Stimulated activated CD4-positive, alpha-beta T cell treated with anti-CD3 and anti-CD28 coated beads, Interleukin-4, amount 100 ng/mL, for 24 hours (primary cell): ENCODE data around the gene SCEL.
A peak's percentile ranks its signal among the peaks of the same experiment; 100 is the strongest.
"Not testable (repeated sequence)": the region's sequence is repeated elsewhere in the genome, so short reads cannot be mapped to it uniquely, and the experiment has no call there.

Experiments used
- DNase-seq: peaks from one replicate; pipeline ENCODE4 v3.0.0-alpha.2; 2020

Gene SCEL, protein sequence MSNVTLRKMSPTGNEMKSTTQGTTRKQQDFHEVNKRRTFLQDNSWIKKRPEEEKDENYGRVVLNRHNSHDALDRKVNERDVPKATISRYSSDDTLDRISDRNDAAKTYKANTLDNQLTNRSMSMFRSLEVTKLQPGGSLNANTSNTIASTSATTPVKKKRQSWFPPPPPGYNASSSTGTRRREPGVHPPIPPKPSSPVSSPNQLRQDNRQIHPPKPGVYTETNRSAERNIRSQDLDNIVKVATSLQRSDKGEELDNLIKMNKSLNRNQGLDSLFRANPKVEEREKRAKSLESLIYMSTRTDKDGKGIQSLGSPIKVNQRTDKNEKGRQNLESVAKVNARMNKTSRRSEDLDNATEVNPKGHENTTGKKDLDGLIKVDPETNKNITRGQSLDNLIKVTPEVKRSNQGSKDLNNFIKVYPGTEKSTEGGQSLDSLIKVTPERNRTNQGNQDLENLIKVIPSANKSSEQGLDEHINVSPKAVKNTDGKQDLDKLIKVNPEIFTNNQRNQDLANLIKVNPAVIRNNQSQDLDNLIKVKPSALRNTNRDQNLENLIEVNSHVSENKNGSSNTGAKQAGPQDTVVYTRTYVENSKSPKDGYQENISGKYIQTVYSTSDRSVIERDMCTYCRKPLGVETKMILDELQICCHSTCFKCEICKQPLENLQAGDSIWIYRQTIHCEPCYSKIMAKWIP

DNA sequence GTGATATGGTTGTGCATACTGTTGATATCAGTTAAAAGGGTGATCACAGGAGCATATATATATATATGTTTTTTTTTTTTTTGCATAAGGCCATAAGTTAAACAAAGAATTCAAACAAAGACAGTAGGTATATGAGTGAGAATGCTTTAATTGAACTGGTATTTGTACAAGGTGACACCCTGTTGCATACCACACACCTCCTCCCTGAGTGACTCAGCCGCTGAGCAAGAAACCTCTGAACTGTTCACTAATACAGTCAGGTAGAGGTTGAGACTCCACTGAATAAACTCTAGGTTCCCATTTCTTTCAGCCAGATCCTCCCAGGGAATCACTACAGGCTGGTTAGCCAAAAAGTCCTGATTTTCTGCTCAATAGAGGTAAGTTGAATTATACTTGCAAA, at the start of gene SCEL:
Gene SCEL, plus strand, starts transcription at position 259 of the 400 bp plus-strand sequence. CDS start 20,170 bp downstream, outside the sequence.
- no peak for DNase-seq

DNA sequence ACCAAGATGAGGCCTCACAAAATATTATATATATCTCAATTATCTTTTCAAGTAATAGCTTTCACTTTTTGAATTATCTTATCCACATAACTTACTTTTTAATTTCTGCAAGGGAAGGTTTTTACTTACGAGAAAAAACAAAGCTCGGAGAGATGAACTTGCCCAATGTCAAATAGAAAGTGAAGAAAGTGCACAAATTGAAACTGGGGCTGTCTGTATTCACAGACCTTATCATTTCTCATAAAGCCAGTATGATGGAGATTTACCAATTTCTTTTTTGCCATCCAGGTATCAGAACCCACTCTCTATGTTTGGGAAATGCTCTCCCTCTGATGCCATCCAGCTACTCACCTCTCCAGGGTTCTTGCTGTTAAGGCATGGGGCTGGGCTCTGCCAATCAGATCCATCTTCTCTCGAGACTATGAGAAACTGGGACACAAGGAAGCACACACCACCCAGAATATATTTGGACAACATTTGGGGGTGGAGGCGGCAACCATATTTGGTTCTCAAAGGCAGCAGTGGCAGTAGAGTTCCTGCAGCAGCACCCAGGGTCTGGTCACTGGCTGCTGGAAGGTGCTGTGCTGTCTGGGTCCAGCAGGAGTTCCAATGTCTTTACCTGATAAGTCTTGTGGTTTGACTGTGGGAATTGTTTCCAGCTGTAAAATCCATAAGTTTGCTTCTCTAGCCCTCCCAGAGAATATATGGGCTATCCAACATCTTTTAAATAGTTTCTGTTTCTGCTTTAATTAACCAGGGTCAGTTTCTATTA, 45.8 kb upstream of the SCEL start:
- DNase-seq = no peak

DNA sequence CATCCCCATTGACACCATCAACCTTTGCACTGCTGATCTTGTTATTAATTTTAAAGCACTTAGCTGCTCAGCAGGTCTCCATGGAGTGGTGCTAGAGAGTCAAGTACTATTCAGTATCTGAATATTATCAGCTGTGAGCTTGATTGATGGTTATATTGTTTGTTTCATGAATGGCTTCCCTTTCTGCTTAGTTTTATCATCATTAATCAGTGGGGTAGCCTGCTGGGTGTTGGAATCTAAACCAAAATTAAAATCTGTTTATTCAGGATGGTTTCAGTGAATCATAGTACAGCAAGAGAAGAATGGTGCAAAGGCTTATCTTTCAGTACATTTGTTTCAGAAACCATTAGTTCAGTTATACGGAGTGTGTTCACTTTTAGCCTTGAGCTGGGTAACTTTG, 42.5 kb upstream of the SCEL start:
- no peak for DNase-seq

DNA sequence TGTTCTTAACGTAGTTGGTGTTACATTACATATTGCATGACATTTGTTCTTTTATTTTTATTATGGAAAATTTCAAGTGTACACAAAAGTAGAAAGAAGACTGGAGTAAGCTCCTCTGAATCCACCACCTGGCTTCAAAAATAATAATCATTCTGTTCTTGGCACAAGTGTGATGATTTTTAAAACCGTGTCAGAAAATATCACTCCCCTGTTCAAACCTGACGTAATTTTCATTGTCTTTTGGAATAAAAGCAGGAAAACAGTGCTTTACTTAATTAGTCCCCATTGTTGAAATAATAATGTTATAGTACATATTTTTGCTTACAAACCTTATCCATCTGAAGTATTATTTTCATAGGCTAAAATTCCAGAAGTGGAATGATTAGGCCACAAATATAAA, 41.3 kb upstream of the SCEL start:
- no peak for DNase-seq

DNA sequence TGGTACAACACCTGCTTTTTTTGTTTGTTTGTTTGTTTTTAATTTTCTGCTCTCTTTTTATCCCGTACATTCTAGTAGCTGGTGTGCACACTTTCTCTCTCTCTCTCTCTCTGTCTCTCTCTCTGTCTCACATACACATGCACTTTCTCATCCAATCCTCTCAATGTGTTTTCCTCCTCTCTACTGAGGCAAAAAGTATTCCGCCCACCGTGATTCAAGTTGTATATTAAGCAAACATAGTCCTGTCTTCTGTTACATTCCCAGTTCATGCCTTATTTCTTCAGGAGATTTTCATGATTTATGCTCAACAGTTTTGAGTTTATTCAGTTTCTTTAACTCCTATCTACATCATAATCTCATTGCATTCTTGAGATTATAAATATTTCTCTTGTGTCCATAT, 38.2 kb upstream of the SCEL start:
- no peak for DNase-seq

DNA sequence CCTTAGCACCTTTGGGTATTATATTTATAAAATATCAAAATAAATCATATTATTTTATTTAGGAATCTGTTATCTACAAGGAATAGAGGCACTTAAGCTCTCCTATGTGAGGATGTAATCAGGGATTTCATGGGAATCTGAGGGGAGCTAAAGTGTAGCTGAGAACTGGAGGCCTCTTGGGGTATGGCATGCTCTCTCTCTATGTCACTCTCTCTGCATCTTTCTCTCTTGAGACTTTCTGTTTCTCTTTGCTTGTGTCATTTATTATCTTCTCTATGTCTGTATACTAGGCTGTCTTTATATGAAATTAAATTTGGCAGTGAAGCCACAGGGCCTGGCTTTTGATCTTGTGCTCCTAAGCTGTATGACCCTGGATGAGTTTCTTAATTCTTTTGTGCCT, 37.7 kb upstream of the SCEL start:
- no peak for DNase-seq

DNA sequence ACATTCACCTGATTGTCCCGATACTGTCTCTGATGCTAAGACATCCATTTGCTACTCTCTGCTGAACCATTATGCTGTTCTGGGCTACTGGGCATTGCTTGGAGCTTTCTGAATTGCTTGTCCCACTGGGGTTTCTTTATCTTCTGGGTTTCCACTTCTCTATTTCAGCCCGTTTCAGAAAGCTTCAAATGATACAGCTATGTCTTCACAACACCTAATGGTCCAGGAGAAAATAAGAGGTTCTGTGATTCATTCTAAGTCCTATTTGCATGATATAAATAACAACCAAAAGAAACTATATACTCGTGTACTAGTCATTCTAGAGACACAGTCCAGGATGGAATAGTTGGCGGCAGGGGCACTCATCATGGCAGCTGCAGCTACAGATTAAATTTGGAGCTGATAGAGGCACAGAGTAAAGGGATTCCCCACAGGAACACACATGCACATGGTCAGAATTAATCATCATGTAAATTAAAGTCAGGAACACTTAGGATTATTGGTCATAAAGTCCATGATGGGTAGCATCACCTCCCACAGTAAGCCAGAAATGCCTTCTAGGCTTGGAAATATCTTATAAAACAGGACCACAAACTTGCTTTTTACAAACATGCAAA, 33.3 kb upstream of the SCEL start:
- DNase-seq = no peak

DNA sequence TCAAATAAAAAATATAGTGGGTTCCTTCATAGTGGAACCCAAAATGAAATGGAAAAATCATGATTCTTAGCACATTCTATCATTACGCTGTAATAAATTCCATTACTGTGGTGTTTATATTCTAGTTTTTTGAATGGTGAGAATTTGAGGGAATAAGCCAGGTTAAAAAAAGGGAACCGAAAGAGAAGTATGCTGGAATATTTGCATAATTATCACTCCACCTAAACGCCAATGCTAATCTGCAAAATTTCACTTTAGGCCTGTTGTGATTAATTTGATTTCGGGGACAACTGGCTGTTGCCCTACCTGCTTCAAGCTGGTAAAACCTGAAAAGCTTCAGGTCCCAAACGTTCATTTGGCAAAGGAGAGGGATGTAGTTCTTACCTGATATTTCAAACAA, 32.1 kb upstream of the SCEL start:
- no peak for DNase-seq

DNA sequence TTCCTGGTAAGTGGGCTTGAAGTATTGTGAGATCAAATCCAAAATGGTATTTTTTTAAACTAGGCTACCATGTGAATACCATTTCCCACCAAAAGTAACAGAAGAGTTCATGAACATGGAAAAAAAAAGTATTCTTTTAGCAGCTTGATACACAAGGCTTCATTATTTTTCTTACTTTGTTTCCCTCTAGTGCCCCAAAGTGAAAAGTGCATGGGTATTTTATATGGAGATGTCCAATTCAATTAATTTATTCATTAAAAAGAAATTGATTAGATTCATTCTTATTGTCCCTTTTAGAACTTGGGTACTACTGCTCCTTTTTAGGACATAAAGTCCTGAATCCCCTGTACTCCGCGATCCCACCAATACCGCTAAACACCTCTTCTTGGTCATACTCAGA, 28.6 kb upstream of the SCEL start:
- no peak for DNase-seq

DNA sequence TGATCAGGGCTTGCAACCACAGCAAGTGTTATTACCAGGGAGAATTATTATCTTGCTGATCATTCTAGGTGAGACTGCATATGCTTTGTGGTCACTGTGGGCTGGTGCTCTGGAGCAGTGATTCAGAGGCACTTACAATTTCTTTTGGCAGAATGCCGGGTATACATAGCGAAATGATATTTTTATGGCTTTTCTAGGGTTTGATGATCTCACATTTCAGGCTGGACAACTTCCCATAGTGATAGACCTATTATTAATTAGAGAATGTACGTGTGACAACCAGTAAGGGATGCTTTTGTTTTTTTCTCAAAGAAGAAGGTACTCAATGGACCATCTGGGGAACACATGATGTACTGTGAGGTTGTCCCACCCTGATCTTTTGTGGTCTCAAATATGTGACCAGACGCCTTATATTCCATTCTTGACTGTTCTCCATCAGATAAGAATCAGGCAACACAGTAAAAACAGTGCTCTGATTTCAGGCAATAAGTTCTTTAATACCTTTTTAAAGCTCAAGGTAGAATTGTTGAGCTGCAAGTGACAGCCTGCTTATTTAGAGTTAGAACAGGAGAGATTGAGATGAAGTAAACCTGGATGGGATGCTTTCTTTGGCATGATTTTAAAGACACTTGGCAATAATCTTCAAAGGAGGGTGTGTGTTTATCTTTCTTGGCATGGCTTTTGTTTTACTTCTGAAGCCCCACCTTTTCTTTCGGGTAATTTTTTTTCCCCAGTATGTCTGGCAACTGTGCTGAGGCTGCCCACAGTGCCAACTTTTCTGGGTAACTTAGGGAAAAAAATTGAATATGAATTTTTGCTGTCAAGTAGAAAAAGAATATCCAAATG, 27.4 kb upstream of the SCEL start:
- DNase-seq = no peak

DNA sequence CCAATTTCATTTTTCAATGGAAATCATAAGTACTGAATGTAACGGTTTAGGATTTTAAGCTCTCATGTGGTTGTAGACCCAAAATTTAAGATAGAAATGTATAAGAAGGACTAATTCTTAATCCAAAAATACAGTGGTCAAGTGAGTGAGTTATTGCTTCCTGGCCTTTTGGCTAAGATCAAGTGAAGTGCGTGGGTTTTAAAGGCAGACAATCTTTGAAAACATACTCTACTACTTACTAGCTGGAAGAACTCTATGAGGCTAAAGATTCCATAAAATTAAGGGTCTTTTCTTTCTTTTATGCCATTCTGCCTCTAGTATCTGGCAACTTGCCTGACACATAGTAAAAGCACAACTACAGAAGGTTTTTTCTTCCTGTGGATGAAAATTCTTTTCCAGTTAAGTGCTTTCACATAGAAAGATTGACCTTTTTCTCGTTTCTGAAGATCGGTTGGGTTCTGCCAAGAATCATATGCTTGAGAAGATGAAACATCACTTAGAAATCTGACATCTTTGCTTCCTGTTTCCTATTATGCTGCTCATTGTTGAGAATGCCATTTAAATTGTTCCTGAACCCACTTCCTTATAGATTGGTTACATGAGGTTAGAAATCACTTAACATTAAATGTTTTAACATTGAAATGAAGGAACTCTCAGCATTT, 26.4 kb upstream of the SCEL start:
- DNase-seq = no peak

DNA sequence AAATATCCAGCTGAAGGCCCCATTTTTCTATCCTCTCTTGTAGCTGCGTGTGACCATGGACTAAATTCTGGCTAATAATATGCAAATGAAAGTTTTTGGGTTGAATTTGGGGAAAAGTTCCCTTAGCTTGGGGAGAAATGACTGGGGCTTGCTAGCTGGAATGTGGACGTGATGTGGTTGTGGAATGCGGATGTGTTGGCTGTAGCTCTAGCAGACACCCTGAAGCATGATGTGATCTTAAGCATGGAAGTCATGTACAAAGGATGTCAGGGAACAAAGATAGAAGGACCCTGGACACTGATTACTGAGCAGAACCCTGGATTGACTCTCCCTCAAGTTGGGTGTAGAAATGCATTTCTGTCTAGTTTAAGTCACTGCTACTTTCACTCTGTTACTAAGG, 25.4 kb upstream of the SCEL start:
- no peak for DNase-seq

DNA sequence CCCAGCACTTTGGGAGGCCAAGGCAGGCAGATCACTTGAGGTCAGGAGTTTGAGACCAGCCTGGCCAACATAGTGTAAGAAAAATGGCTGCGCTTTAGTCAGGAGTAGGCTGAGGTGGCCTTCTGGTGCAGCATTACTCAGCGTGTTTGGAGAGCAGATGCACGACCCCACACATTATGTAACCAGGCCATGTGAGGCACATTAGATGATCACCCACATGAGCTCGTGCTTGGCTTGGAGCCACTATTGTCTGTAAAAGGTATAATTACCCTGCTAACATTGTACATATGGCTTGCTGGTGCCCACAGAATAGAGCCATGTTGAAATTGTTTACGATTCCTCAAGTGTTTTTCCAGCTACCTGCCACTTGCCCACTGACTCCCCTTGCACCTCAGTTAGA, 24.0 kb upstream of the SCEL start:
- no peak for DNase-seq

DNA sequence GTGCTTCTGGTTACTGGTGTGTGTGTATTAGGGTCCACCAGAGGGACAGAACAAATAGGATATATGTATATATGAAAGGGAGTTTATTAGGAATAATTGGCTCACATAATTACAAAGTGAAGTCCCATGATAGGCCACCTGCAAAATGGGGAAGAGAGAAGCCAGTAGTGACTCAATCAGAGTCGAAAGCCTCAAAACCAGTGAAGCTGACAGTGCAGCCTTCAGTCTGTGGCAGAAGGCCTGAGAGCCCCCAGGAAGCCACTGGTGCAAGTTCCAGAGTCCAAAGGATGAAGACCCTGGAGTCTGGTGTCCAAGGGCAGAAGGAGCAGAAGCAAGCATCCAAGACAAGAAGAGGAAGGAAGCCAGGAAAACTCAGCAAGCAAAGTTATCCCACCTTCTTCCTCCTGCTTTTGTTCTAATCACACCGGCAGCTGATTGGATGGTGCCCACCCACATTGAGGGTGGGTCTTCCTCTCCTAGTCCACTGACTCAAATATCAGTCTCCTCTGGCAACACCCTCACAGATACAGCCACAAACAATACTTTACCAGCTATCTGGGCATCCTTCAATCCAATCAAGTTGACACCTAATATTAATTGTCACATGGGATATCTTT, 21.7 kb upstream of the SCEL start:
- DNase-seq = no peak

DNA sequence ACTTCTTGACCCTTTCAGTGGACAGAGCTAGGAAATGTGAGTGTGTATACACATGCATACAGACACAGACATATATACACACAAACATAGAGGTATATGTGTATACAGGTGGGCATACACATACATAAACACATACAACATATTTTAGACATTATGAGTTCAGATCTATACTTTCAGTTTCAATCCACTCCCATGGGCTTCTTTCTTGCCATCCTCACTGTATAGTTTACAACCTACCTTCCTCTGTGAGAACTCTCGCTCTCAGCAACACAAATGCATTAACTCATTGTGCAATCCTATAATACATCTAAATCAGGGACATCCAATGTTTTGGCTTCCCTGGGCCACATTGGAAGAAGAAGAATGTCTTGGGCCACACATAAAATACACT, 21.2 kb upstream of the SCEL start:
- DNase-seq = no peak

DNA sequence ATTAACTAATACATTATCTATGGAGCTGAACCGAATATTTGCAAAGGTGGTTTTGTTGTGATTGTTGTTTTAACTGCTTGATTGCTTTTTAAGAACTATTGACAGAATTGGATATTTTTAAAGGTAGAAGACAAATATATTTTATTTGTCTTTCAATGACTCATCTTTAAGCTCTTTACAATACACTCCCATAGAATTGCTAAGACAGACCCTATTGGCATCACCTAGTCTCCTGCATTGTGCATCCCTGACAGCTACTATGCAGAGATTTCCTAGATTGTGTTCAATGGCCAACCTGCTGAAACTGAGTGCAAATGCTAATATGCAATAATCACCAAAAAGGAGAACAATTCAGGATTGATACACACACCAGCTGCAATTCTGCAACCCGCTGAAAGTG, 19.7 kb upstream of the SCEL start:
- no peak for DNase-seq

DNA sequence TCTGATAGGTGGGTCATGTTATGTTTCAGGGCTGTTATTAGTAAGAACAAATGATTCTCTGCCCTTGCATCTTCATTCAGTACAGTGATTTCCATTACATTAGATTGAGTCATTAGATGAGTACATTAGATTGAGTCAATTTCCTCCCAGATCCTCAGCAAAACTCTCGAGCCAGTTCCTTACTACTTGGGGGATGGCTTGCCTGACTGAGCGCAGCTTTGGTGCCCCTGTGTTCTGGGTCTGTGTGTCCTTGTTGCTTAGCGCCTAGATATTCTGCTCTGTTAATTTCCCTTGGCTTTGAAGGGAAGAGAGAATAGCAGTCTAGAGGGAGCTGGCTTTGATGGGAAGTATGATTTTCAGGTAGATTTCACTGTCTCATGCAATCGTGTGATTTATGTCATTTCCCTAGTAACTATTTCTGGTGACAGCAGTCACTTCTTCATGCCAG, 19.1 kb upstream of the SCEL start:
- peak; percentile 4 for DNase-seq

DNA sequence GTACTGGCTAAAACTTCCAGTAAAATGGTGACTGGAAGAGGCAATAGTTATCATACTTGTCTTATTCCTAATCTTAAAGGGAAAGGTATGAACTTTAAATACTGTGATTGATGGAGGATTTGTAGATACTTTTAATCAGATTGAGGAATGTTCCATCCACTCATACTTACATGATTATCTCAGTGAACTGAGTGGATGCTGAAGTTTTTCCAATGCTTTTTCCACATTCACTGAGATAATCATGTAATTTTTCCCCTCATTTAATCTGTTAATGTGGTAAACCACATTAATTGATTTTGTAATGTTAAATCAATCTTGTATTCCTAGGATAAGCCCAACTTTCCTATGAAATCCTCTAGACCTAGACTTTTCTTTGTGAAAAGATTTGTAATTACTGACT, 17.2 kb upstream of the SCEL start:
- no peak for DNase-seq

DNA sequence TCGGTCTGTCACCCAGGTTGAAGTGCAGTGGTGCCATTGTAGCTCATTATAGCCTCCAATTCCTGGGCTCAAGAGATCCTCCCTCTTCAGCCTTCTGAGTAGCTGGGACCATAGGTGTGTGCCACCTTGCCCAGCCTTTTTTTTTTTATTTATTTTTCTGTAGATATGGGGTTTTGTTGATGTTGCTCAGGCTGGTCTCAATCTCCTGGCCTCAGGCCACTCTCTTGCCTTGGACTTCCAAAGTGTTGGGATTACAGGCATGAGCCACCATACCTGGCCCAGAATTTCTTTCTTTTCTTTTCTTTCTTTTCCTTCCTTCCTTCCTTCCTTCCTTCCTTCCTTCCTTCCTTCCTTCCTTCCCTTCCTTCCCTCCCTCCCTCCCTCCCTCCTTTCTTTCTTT, 16.1 kb upstream of the SCEL start:
- not testable (repeated sequence) for DNase-seq

DNA sequence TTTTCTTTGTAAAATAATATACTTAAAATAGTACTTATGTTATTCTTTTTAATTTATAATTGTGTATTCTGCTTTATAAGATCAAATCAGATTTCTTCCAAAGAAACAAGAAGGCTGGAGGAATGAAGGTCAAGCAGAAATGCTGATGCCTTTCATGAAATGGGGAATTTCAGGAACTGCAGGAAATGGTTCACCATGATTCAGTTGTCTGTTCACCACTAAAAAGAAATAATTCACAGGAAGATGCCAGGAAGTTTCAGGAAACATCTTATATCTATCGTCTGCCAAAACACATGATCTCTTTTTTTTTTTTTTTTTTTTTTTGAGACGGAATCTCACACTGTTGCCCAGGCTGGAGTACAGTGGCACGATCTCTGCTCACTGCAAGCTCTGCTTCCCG, 15.7 kb upstream of the SCEL start:
- no peak for DNase-seq

DNA sequence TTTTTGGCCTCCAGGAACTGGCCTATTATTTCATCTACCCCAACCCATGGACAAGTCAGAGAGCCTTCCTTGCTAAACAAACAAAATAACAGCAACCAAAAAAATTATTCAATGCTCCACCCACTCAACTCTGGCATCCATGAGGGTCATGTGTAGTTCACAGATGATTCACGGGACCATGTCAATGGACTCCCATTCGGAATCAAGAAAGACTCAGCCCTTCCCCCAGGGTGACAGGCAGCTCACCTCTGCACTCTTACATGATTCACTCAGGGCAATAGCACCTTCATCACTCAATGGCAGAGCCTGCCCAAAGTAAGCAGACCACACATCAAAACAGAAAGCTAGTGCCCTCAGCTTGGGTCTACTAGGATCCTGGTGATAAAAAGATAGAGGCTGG, 14.3 kb upstream of the SCEL start:
- DNase-seq = no peak
